ENCODE measurements around the gene SOX9.

- TF ChIP-seq EZH2 (IDR thresholded peaks at IDR 0.05; ENCODE audit: borderline replicate concordance) (no peak), CTCF (IDR thresholded peaks at IDR 0.05; ENCODE audit: poor library complexity) (no peak), EZH2phosphoT487 (IDR thresholded peaks at IDR 0.05; ENCODE audit: low read depth, severe bottlenecking, unreplicated experiment) (no peak)
Observed at GRCh38 chr17:72150632-72151460, 30.0 kb downstream of the SOX9 start.

All from hepatocyte (in vitro differentiated cells).